A673 (cell line): ENCODE results near the gene PEAR1. TPM values are rescaled to one million over a fixed set of nuclear protein-coding genes. Genes with fewer than 3 reads are reported as not detected.
A peak's percentile ranks its signal among the peaks of the same experiment; 100 is the strongest.

Source experiments
- BruUV-seq: library from RNA; stranded (reverse); fragments of 400-500 nt; replicated peaks from 2 replicates; lab custom pipeline; 2021; lab: Mats Ljungman, UMichigan
- CTCF ChIA-PET: fragments of 300-600 bp; sonication (Branson Sonifier 250); formaldehyde crosslinking; loops from one replicate; lab custom pipeline; 2022; ENCODE audit warnings: antibody characterized with exemption; lab: Charles Lee
- POLR2A ChIA-PET: fragments of 300-600 bp; sonication (Branson Sonifier 250); formaldehyde crosslinking; loops from one replicate; lab custom pipeline; 2022; ENCODE audit warnings: antibody characterized with exemption; ENCODE audit not compliant: low non-redundant PET; lab: Charles Lee
- DNase-seq: peaks from one replicate; pipeline ENCODE4 v3.0.0-alpha.2; 2015; ENCODE audit warnings: low spot score
- H3K27ac ChIP-seq: fragments of 200-600 bp; sonication (generic); 2 replicates; pipeline ENCODE4 v1.5.1; 2016; ENCODE audit warnings: mixed run types, low read depth, mild to moderate bottlenecking, mixed read lengths, antibody characterized with exemption, low read length; ENCODE audit not compliant: poor library complexity, severe bottlenecking
- H3K27me3 ChIP-seq: fragments of 200-600 bp; sonication (generic); replicated peaks from 2 replicates; pipeline ENCODE4 v1.6.1; 2017; ENCODE audit warnings: mixed run types, low read depth, mild to moderate bottlenecking, mixed read lengths, antibody characterized with exemption, low read length; ENCODE audit not compliant: insufficient read depth, poor library complexity
- H3K36me3 ChIP-seq: fragments of 200-600 bp; sonication (generic); 2 replicates; pipeline ENCODE4 v1.6.1; 2016; ENCODE audit warnings: mixed run types, mild to moderate bottlenecking, mixed read lengths, antibody characterized with exemption, low read length; ENCODE audit not compliant: insufficient read depth, poor library complexity, severe bottlenecking
- H3K4me1 ChIP-seq: fragments of 200-600 bp; sonication (generic); 2 replicates; pipeline ENCODE4 v1.6.1; 2017; ENCODE audit warnings: mixed run types, mild to moderate bottlenecking, mixed read lengths, antibody characterized with exemption, low read length; ENCODE audit not compliant: insufficient read depth, poor library complexity, severe bottlenecking
- H3K4me3 ChIP-seq: fragments of 200-600 bp; sonication (generic); 2 replicates; pipeline ENCODE4 v1.5.1; 2016; ENCODE audit warnings: low read depth, mixed run types, mild to moderate bottlenecking, mixed read lengths, low read length; ENCODE audit not compliant: poor library complexity, severe bottlenecking
- H3K9me3 ChIP-seq: fragments of 200-600 bp; sonication (generic); 2 replicates; pipeline ENCODE4 v1.6.1; 2016; ENCODE audit warnings: mixed run types, low read depth, mild to moderate bottlenecking, mixed read lengths, antibody characterized with exemption, low read length; ENCODE audit not compliant: poor library complexity, severe bottlenecking
- CTCF ChIP-seq: fragments of 300-800, 200-600 bp; sonication (generic); conservative IDR thresholded peaks from 2 replicates; pipeline ENCODE4 v1.5.1; 2017; ENCODE audit warnings: low read depth, mild to moderate bottlenecking, antibody characterized with exemption, low read length, moderate library complexity, mixed read lengths
- EZH2 ChIP-seq: fragments of 200-600 bp; sonication (generic); IDR thresholded peaks from 2 replicates; pipeline ENCODE4 v1.6.1; 2017; ENCODE audit warnings: borderline replicate concordance, low read depth, mild to moderate bottlenecking, mixed read lengths, antibody characterized with exemption, low read length; ENCODE audit not compliant: poor library complexity, severe bottlenecking
- intact Hi-C: fragments of 100-400 bp; cut with micrococcal nuclease; formaldehyde crosslinking; loops from one replicate; pipeline ENCODE4 v1.10.0; 2022; ENCODE audit not compliant: unreplicated experiment
- total RNA-seq: library from RNA; stranded (reverse); gene quantifications from 2 replicates; pipeline ENCODE4 v1.2.3, GENCODE V29; 2021

Gene PEAR1
- total RNA-seq, 1 experiment from 2014 or later: 0.52 TPM

- no peak for DNase-seq
- intact Hi-C loops: loop anchor here (10.0 kb wide), 1 partner anchor 258 kb away; no protein-coding TSS in a partner anchor
- no peak for TF ChIP-seq EZH2
- no peak for TF ChIP-seq CTCF
- Histone ChIP-seq H3K27ac (no peak overlapping the region), H3K9me3 (no peaks in the 10 kb centered on the region), H3K4me1 (no peaks in the 10 kb centered on the region), H3K27me3 (no peaks in the 10 kb centered on the region), H3K4me3 (no peak overlapping the region), H3K36me3 (no peaks in the 10 kb centered on the region)
- POLR2A ChIA-PET: no interaction called here
- BruUV-seq: no TSS peak
- CTCF ChIA-PET: no interaction called here
These were observed 3.0 kb downstream of the PEAR1 start for GRCh38 chr1:156896490-156897033.

GRCh38 chr1:156897078-156897825, 3.7 kb downstream of the PEAR1 start:
- Histone ChIP-seq H3K27me3 (no peaks in the 10 kb centered on the region), H3K9me3 (no peaks in the 10 kb centered on the region), H3K36me3 (no peaks in the 10 kb centered on the region), H3K27ac (no peak overlapping the region), H3K4me1 (no peaks in the 10 kb centered on the region), H3K4me3 (no peak overlapping the region)
- no peak for TF ChIP-seq EZH2
- POLR2A ChIA-PET: no interaction called here
- CTCF ChIA-PET: no interaction called here
- DNase-seq: peak; percentile 49
- intact Hi-C loops: loop anchor here (10.0 kb wide), 1 partner anchor 258 kb away; no protein-coding TSS in a partner anchor
- no TSS peak for BruUV-seq

- intact Hi-C loops: loop anchor here (10.0 kb wide), 1 partner anchor 257 kb away; no protein-coding TSS in a partner anchor
- TF ChIP-seq CTCF: no peak
- TF ChIP-seq EZH2: no peak
- Histone ChIP-seq H3K4me1 (no peaks in the 10 kb centered on the region), H3K9me3 (no peaks in the 10 kb centered on the region), H3K4me3 (no peak overlapping the region), H3K36me3 (no peaks in the 10 kb centered on the region), H3K27me3 (no peaks in the 10 kb centered on the region), H3K27ac (no peak overlapping the region)
- CTCF ChIA-PET: no interaction called here
- POLR2A ChIA-PET: no interaction called here
- no TSS peak for BruUV-seq
- DNase-seq: no peak
These were observed 4.6 kb downstream of the PEAR1 start for GRCh38 chr1:156898161-156898566.
